T-cell (primary cell): Measurements from ENCODE around the gene NUDT7. TPM values are rescaled to one million over a fixed set of nuclear protein-coding genes. Genes with fewer than 3 reads are reported as not detected.
A peak's percentile ranks its signal among the peaks of the same experiment; 100 is the strongest.

ENCODE experiments used
- ATAC-seq, 4 experiments: fragments of 200-7000 bp in 3 of 4; fragments of 150-1000 bp in 1 of 4; cut with Tn5 transposase; replicated peaks in 1 of 4; 1 replicate in 3 of 4; 2 replicates in 1 of 4; pipeline ENCODE4 v1.10.0; 2021; ENCODE audit warnings: moderate library complexity in 3 of 4, mild to moderate bottlenecking in 2 of 4, moderate number of reproducible peaks in 1 of 4
- CTCF ChIA-PET, 2 donors: fragments of 300-600 bp; sonication (Branson Sonifier 250); formaldehyde crosslinking; loops; one replicate each; lab custom pipeline; 2022; ENCODE audit warnings: antibody characterized with exemption in 2 of 2; lab: Charles Lee
- POLR2A ChIA-PET, 2 donors: fragments of 300-600 bp; sonication (Branson Sonifier 250); formaldehyde crosslinking; loops; one replicate each; lab custom pipeline; 2022; ENCODE audit warnings: antibody characterized with exemption in 2 of 2; lab: Charles Lee
- DNase-seq, 35 experiments: peaks; one replicate each; pipeline versions ENCODE4 v3.0.0 to v3.0.0-alpha.2; 2013 to 2023
- H3K27ac ChIP-seq: one replicate; pipeline ENCODE4 v1.5.1; 2013; ENCODE audit warnings: low read length
- H3K27me3 ChIP-seq, 2 experiments: replicated peaks in 1 of 2; 1 replicate in 1 of 2; 2 replicates in 1 of 2; pipeline versions ENCODE4 v1.6.1 to v1.7.0; 2013; ENCODE audit warnings: low read length in 1 of 2, mixed read lengths in 1 of 2; ENCODE audit not compliant: control insufficient read depth in 2 of 2, insufficient read depth in 2 of 2; ENCODE audit errors: extremely low read depth in 1 of 2
- H3K36me3 ChIP-seq, 2 donors: 1 replicate in 1 of 2; 2 replicates in 1 of 2; pipeline versions ENCODE4 v1.6.1 to v1.7.0; 2013; ENCODE audit warnings: low read length in 1 of 2; ENCODE audit not compliant: control insufficient read depth in 2 of 2, insufficient read depth in 1 of 2; ENCODE audit errors: extremely low read depth in 1 of 2
- H3K4me1 ChIP-seq, 2 experiments: 1 replicate in 1 of 2; 2 replicates in 1 of 2; pipeline versions ENCODE4 v1.6.1 to v1.7.0; 2013; ENCODE audit warnings: low read length in 2 of 2, mixed read lengths in 1 of 2; ENCODE audit not compliant: insufficient read depth in 2 of 2, control insufficient read depth in 1 of 2; ENCODE audit errors: extremely low read depth in 1 of 2
- H3K4me3 ChIP-seq, 2 donors: 1 replicate in 1 of 2; 2 replicates in 1 of 2; pipeline versions ENCODE4 v1.5.1 to v1.7.0; 2013; ENCODE audit warnings: mild to moderate bottlenecking in 2 of 2, low read length in 1 of 2, moderate library complexity in 1 of 2; ENCODE audit not compliant: control insufficient read depth in 1 of 2; ENCODE audit errors: extremely low read depth in 1 of 2
- H3K9me3 ChIP-seq: 2 replicates; pipeline ENCODE4 v1.7.0; 2013
- H3K27ac Mint-ChIP-seq, 2 donors: one replicate each; pipeline ENCODE4 v1.8.0; 2020 to 2021; ENCODE audit warnings: mild to moderate bottlenecking in 2 of 2, mixed read lengths in 2 of 2
- H3K27me3 Mint-ChIP-seq, 2 donors: one replicate each; pipeline ENCODE4 v1.8.0; 2021 to 2022; ENCODE audit warnings: mixed read lengths in 2 of 2
- H3K36me3 Mint-ChIP-seq: one replicate; pipeline ENCODE4 v1.8.0; 2021; ENCODE audit warnings: mixed read lengths
- H3K4me1 Mint-ChIP-seq, 3 donors: one replicate each; pipeline ENCODE4 v1.8.0; 2020 to 2022; ENCODE audit warnings: mixed read lengths in 3 of 3, mild to moderate bottlenecking in 1 of 3
- H3K4me3 Mint-ChIP-seq, 3 donors: one replicate each; pipeline ENCODE4 v1.8.0; 2020 to 2022; ENCODE audit warnings: mild to moderate bottlenecking in 3 of 3, mixed read lengths in 3 of 3, moderate library complexity in 3 of 3
- H3K9me3 Mint-ChIP-seq, 3 donors: one replicate each; pipeline ENCODE4 v1.8.0; 2020 to 2022; ENCODE audit warnings: mixed read lengths in 3 of 3
- WGBS: methylation state at CpG from one replicate; pipeline ENCODE4 v1.1.5; 2013; ENCODE audit warnings: missing lambda C conversion rate; ENCODE audit not compliant: insufficient coverage; 5-methylcytosine and 5-hydroxymethylcytosine counted together
- total RNA-seq, 35 experiments: library from RNA in 6 of 35; stranded (reverse) in 6 of 35; fragments of 120-200 nt in 1 of 35; gene quantifications; one replicate each; pipeline versions ENCODE4 v1.2.1 to v1.2.4 and lab custom pipeline; 2013 to 2026

The NUDT7 gene
- total RNA-seq, 5 donors from 2014 or later (not counting 1 experiment from before 2014, with no cell fraction given), result 2.7 to 9.1 (median 4.7) TPM

- Mint-ChIP-seq H3K27me3 (no peaks in the 10 kb centered on the region), H3K9me3 (no peaks in the 10 kb centered on the region), H3K36me3 (no peaks in the 10 kb centered on the region), H3K27ac (no peak overlapping the region), H3K4me1 (no peaks in the 10 kb centered on the region), H3K4me3 (no peak overlapping the region)
- H3K27me3 ChIP-seq, result no peaks in the 10 kb centered on the region
- no peak overlapping the region for H3K4me3 ChIP-seq
- DNase-seq (no peak), ATAC-seq (no peak)
- ChIA-PET POLR2A (no interaction called here), CTCF (no interaction called here)
- no peak overlapping the region for H3K27ac ChIP-seq
- no peaks in the 10 kb centered on the region for H3K4me1 ChIP-seq
- WGBS, result 90% methylated on average over 2 of the region's 5 CpGs
- H3K9me3 ChIP-seq, result no peaks in the 10 kb centered on the region
- no peaks in the 10 kb centered on the region for H3K36me3 ChIP-seq
These were observed 7.2 kb upstream of the NUDT7 start for GRCh38 chr16:77715145-77715544.

GRCh38 chr16:77721752-77722308 lies 484 bp upstream of the NUDT7 start:
- peak; percentile 5 to 24 (median 8) for ATAC-seq
- peak overlapping the region; percentile 79 to 82 for H3K27ac Mint-ChIP-seq
- H3K9me3 Mint-ChIP-seq, result peaks cover 0 to 4% (median 0%) of the 10 kb centered on the region in 3 donors
- POLR2A ChIA-PET, result no interaction called here
- no peaks in the 10 kb centered on the region for H3K27me3 Mint-ChIP-seq
- peak in 2 of 35 experiments; percentile 0 to 1 for DNase-seq
- peaks cover 11% of the 10 kb centered on the region for H3K36me3 Mint-ChIP-seq
- Histone ChIP-seq H3K27me3 (no peaks in the 10 kb centered on the region), H3K27ac (no peak overlapping the region), H3K9me3 (no peaks in the 10 kb centered on the region), H3K4me3 (peak overlapping the region; percentile 48 to 93), H3K36me3 (no peaks in the 10 kb centered on the region), H3K4me1 (peaks cover 0 to 13% of the 10 kb centered on the region in 2 experiments)
- H3K4me1 Mint-ChIP-seq, result peaks cover 14 to 20% (median 17%) of the 10 kb centered on the region in 3 donors
- WGBS, result 0% methylated on average over 6 of the region's 12 CpGs
- CTCF ChIA-PET, result interaction anchor here in 1 of 2 donors (0.7 kb wide), 1 partner anchor 508 kb away, joined by 3 read pairs; no protein-coding TSS in a partner anchor
- H3K4me3 Mint-ChIP-seq, result peak overlapping the region; percentile 85 to 86 (median 85)

- Mint-ChIP-seq H3K36me3 (peaks cover 14% of the 10 kb centered on the region), H3K27me3 (no peaks in the 10 kb centered on the region), H3K27ac (peak overlapping the region; percentile 81 to 82), H3K9me3 (peaks cover 0 to 7% (median 0%) of the 10 kb centered on the region in 3 donors), H3K4me3 (peak overlapping the region; percentile 85 to 86 (median 85)), H3K4me1 (peaks cover 14 to 20% (median 17%) of the 10 kb centered on the region in 3 donors)
- DNase-seq, result peak in 6 of 35 experiments; percentile 1 to 27 (median 5)
- Histone ChIP-seq H3K4me3 (peak overlapping the region; percentile 91 to 93), H3K36me3 (no peaks in the 10 kb centered on the region), H3K4me1 (peaks cover 0 to 13% of the 10 kb centered on the region in 2 experiments), H3K9me3 (no peaks in the 10 kb centered on the region), H3K27me3 (no peaks in the 10 kb centered on the region), H3K27ac (peak overlapping the region; percentile 56)
- no peak for ATAC-seq
- CTCF ChIA-PET, result no interaction called here
- 4% methylated on average over 3 of the region's 5 CpGs for WGBS
- POLR2A ChIA-PET, result interaction anchor here in 1 of 2 donors (0.6 kb wide), 1 partner anchor 520 kb away, joined by 4 read pairs; no protein-coding TSS in a partner anchor
These were observed 797 bp downstream of the NUDT7 start for GRCh38 chr16:77723108-77723514.

GRCh38 chr16:77724174-77724573 lies 1.9 kb downstream of the NUDT7 start:
- WGBS, result 100% methylated on average over 1 of the region's 7 CpGs
- Mint-ChIP-seq H3K9me3 (peaks cover 0 to 7% (median 0%) of the 10 kb centered on the region in 3 donors), H3K4me1 (peaks cover 14 to 20% (median 17%) of the 10 kb centered on the region in 3 donors), H3K4me3 (peak overlapping the region; percentile 21 to 42 (median 33)), H3K36me3 (peaks cover 14% of the 10 kb centered on the region), H3K27me3 (no peaks in the 10 kb centered on the region), H3K27ac (peak overlapping the region in 1 of 2 donors; percentile 6)
- Histone ChIP-seq H3K9me3 (no peaks in the 10 kb centered on the region), H3K4me3 (no peak overlapping the region), H3K27ac (no peak overlapping the region), H3K4me1 (peaks cover 0 to 13% of the 10 kb centered on the region in 2 experiments), H3K36me3 (no peaks in the 10 kb centered on the region), H3K27me3 (no peaks in the 10 kb centered on the region)
- ATAC-seq (no peak), DNase-seq (no peak)
- POLR2A ChIA-PET, result no interaction called here
- CTCF ChIA-PET, result no interaction called here

GRCh38 chr16:77729951-77730350 lies 7.6 kb downstream of the NUDT7 start:
- Histone ChIP-seq H3K9me3 (no peaks in the 10 kb centered on the region), H3K27me3 (no peaks in the 10 kb centered on the region), H3K4me3 (no peak overlapping the region), H3K27ac (no peak overlapping the region), H3K4me1 (no peaks in the 10 kb centered on the region), H3K36me3 (no peaks in the 10 kb centered on the region)
- Mint-ChIP-seq H3K9me3 (peaks cover 3 to 14% (median 3%) of the 10 kb centered on the region in 3 donors), H3K4me1 (no peaks in the 10 kb centered on the region), H3K36me3 (peaks cover 34% of the 10 kb centered on the region), H3K4me3 (no peak overlapping the region), H3K27me3 (no peaks in the 10 kb centered on the region), H3K27ac (no peak overlapping the region)
- ChIA-PET POLR2A (no interaction called here), CTCF (no interaction called here)
- WGBS, result no CpG with 5 or more reads among the region's 1 CpG
- DNase-seq, result no peak
- no peak for ATAC-seq

- Mint-ChIP-seq H3K4me1 (peaks cover 0 to 4% (median 0%) of the 10 kb centered on the region in 3 donors), H3K36me3 (peaks cover 29% of the 10 kb centered on the region), H3K4me3 (no peak overlapping the region), H3K27me3 (no peaks in the 10 kb centered on the region), H3K27ac (no peak overlapping the region), H3K9me3 (peaks cover 3 to 8% (median 3%) of the 10 kb centered on the region in 3 donors)
- WGBS, result 93% methylated on average over 7 of the region's 11 CpGs
- ATAC-seq (no peak), DNase-seq (no peak)
- Histone ChIP-seq H3K27me3 (no peaks in the 10 kb centered on the region), H3K9me3 (no peaks in the 10 kb centered on the region), H3K4me3 (no peak overlapping the region), H3K4me1 (no peaks in the 10 kb centered on the region), H3K36me3 (peaks cover 0 to 5% of the 10 kb centered on the region in 2 donors), H3K27ac (no peak overlapping the region)
- CTCF ChIA-PET, result no interaction called here
- POLR2A ChIA-PET, result no interaction called here
These were observed 10.1 kb downstream of the NUDT7 start for GRCh38 chr16:77732241-77732946.
